ENCODE measurements around the gene RALGAPA2. TPM values are rescaled to one million over a fixed set of nuclear protein-coding genes. Genes with fewer than 3 reads are reported as not detected.

The RALGAPA2 gene
- total RNA-seq, 4 donors from 2014 or later = 20.5 to 42.9 (median 29.6) TPM

DNA sequence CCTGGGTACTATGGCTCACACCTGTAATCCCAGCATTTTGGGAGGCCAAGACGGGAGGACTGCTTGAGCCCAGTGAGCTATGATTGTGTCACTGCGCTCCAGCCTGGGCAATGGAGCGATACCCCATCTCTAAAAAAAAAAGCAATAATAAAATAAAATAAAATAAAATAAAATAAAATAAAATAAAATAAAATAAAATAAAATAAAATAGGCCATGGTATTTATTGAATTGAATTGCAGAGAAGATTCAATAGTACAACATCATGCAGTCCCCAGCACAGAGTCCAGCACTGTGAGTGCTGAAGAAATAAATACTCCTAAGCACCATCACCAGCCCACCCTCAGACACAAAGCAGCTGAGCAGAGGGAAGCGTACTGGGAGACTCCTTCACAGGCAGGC is 144.7 kb downstream of the RALGAPA2 start:
- Histone ChIP-seq H3K36me3 (peaks cover 0 to 28% (median 0%) of the 10 kb centered on the region in 3 donors), H3K4me3 (no peak overlapping the region), H3K27ac (no peak overlapping the region), H3K27me3 (no peaks in the 10 kb centered on the region), H3K4me1 (no peaks in the 10 kb centered on the region), H3K9me3 (no peaks in the 10 kb centered on the region)
- DNase-seq (ENCODE audit: low spot score in 2 of 2) = no peak
- 93 to 98% methylated on average over 4 of the region's 4 CpGs for WGBS, 2 donors
- TF ChIP-seq, protein P1, sequence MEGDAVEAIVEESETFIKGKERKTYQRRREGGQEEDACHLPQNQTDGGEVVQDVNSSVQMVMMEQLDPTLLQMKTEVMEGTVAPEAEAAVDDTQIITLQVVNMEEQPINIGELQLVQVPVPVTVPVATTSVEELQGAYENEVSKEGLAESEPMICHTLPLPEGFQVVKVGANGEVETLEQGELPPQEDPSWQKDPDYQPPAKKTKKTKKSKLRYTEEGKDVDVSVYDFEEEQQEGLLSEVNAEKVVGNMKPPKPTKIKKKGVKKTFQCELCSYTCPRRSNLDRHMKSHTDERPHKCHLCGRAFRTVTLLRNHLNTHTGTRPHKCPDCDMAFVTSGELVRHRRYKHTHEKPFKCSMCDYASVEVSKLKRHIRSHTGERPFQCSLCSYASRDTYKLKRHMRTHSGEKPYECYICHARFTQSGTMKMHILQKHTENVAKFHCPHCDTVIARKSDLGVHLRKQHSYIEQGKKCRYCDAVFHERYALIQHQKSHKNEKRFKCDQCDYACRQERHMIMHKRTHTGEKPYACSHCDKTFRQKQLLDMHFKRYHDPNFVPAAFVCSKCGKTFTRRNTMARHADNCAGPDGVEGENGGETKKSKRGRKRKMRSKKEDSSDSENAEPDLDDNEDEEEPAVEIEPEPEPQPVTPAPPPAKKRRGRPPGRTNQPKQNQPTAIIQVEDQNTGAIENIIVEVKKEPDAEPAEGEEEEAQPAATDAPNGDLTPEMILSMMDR (IDR thresholded peaks at IDR 0.05) = no peak
- TF ChIP-seq EP300 (IDR thresholded peaks at IDR 0.05) (no peak), POLR2A (IDR thresholded peaks at IDR 0.05) (no peak)

DNA sequence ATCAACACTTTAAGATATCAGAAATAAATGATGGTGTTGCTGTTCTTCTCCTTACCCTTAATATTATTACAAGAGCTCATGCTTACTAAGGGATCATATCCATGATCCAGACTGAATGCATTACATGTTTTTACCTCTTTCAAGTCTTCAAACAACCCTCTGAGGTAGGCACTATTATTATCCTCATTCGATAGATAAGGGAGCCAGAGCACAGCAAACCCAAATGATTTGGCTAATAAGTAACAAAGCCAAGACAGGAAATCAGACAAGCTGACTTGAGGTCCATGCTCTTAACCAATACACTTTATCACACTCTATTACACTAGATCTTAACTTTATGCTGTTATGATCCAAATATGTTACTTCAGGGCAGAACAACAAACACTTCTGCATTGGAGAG is 145.9 kb downstream of the RALGAPA2 start:
- TF ChIP-seq, protein P1 (IDR thresholded peaks at IDR 0.05) = no peak
- no peak for TF ChIP-seq POLR2A (IDR thresholded peaks at IDR 0.05)
- no peak for TF ChIP-seq EP300 (IDR thresholded peaks at IDR 0.05)
- Histone ChIP-seq H3K27me3 (no peaks in the 10 kb centered on the region), H3K27ac (no peak overlapping the region), H3K36me3 (peaks cover 0 to 24% (median 0%) of the 10 kb centered on the region in 3 donors), H3K4me3 (no peak overlapping the region), H3K4me1 (no peaks in the 10 kb centered on the region), H3K9me3 (no peaks in the 10 kb centered on the region)
- WGBS, 2 donors = 96 to 97% methylated on average over 1 of the region's 1 CpG
- DNase-seq (ENCODE audit: low spot score in 2 of 2) = no peak

DNA sequence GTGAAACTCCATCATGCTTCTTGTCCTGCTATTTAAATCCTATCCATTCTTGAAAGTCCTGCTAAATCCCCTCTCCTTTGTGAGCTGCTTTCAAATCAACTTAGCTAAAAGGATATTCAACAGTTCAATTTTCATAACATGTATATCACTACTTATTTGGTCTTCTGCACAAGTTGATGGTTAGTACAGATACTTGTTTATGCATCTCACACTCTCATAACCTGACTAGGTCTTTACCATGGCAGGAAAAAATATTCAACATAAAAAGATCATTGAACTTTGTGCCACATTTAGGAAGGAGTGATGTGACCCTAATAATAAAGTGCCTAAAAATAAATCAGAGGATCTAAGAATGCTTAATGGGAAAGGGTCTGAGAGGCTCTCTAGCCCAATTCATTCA is 148.2 kb downstream of the RALGAPA2 start:
- Histone ChIP-seq H3K9me3 (no peaks in the 10 kb centered on the region), H3K4me1 (no peaks in the 10 kb centered on the region), H3K36me3 (peaks cover 0 to 13% (median 0%) of the 10 kb centered on the region in 3 donors), H3K27ac (no peak overlapping the region), H3K4me3 (no peak overlapping the region), H3K27me3 (no peaks in the 10 kb centered on the region)
- no peak for DNase-seq (ENCODE audit: low spot score in 2 of 2)
- no peak for TF ChIP-seq POLR2A (IDR thresholded peaks at IDR 0.05)
- TF ChIP-seq EP300 (IDR thresholded peaks at IDR 0.05) = no peak
- TF ChIP-seq, protein P1 (IDR thresholded peaks at IDR 0.05) = no peak

DNA sequence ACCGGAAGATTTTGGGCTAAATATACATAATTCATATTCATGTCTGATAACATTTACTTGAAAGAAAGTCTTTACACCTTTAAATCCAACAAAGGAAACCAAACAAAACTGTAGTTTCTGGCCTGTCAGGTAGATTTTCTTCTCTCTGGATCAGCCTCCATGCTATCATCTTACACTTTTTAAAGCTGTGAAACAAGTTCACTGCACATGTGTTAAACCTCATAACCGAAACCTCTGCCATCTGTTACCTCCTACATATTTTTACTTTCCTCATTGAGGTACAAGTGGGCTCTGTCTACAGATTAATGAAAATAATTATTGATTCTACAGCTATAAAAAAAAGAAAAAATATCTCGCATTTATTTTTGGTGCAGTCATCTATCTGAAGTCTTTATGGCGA is 149.9 kb downstream of the RALGAPA2 start:
- no peaks in the 10 kb centered on the region for H3K9me3 ChIP-seq
- no peak overlapping the region for H3K4me3 ChIP-seq
- no peaks in the 10 kb centered on the region for H3K4me1 ChIP-seq
- no peak for DNase-seq (ENCODE audit: low spot score in 2 of 2)
- no peaks in the 10 kb centered on the region for H3K27me3 ChIP-seq
- 96% methylated on average over 4 of the region's 4 CpGs for WGBS, 2 donors
- no peak overlapping the region for H3K27ac ChIP-seq
- peaks cover 0 to 16% (median 0%) of the 10 kb centered on the region in 3 donors for H3K36me3 ChIP-seq
- TF ChIP-seq POLR2A (IDR thresholded peaks at IDR 0.05) = no peak
- TF ChIP-seq EP300 (IDR thresholded peaks at IDR 0.05) = no peak
- TF ChIP-seq, protein P1 (IDR thresholded peaks at IDR 0.05) = no peak

DNA sequence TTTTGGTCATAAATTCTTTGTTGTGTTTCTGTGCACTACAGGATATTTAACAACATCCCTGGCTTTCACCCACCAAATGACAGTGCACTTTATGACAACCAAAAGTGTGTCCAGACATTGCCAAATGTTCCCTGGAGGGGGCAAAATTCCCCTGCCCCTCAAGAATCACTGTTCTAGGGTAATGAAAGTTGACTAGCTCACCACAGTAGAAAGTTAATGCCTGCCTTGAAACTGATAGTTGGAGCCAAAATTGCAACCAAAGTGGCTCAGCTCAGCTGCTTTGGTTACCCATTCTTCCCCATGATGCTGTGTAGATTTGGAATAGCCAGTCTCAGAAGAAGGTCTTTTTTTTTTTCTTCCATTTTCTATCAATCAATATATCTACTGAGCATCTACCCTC is 150.6 kb downstream of the RALGAPA2 start:
- TF ChIP-seq, protein P1 (IDR thresholded peaks at IDR 0.05) = no peak
- TF ChIP-seq POLR2A (IDR thresholded peaks at IDR 0.05) (no peak), EP300 (IDR thresholded peaks at IDR 0.05) (no peak)
- H3K36me3 ChIP-seq = peaks cover 0 to 13% (median 0%) of the 10 kb centered on the region in 3 donors

More for the DNA sequence above, 150.6 kb downstream of the RALGAPA2 start:
- Histone ChIP-seq H3K27ac (no peak overlapping the region), H3K4me3 (no peak overlapping the region), H3K4me1 (no peaks in the 10 kb centered on the region), H3K27me3 (no peaks in the 10 kb centered on the region), H3K9me3 (no peaks in the 10 kb centered on the region)
- DNase-seq (ENCODE audit: low spot score in 2 of 2) = no peak

Measured in tibial nerve (tissue), 4 donors.